Natural killer cell (primary cell): Measurements from ENCODE around the gene ABL1. TPM values are rescaled to one million over a fixed set of nuclear protein-coding genes. Genes with fewer than 3 reads are reported as not detected.

Source experiments
- ATAC-seq, 3 donors: fragments of 150-1000 bp in 2 of 3; fragments of 200-7000 bp in 1 of 3; cut with Tn5 transposase; 1 replicate in 1 of 3; 2 replicates in 2 of 3; pipeline ENCODE4 v1.10.0; 2021; ENCODE audit warnings: mild to moderate bottlenecking in 2 of 3, moderate library complexity in 2 of 3
- DNase-seq, 2 donors: peaks; one replicate each; pipeline versions ENCODE4 v3.0.0 to v3.0.0-alpha.2; 2013 to 2021; ENCODE audit warnings: mixed read lengths in 1 of 2
- H3K27ac ChIP-seq: one replicate; pipeline ENCODE4 v1.5.1; 2013; ENCODE audit warnings: mild to moderate bottlenecking, low read length
- H3K27me3 ChIP-seq: one replicate; pipeline ENCODE4 v1.6.1; 2013; ENCODE audit warnings: low read length; ENCODE audit not compliant: control insufficient read depth, insufficient read depth
- H3K36me3 ChIP-seq: one replicate; pipeline ENCODE4 v1.6.1; 2013; ENCODE audit warnings: low read length; ENCODE audit not compliant: control insufficient read depth, insufficient read depth
- H3K4me1 ChIP-seq: one replicate; pipeline ENCODE4 v1.6.1; 2013; ENCODE audit warnings: low read length; ENCODE audit not compliant: control insufficient read depth, insufficient read depth
- H3K4me3 ChIP-seq: one replicate; pipeline ENCODE4 v1.5.1; 2013; ENCODE audit warnings: low read length
- H3K9me3 ChIP-seq: one replicate; pipeline ENCODE4 v1.6.1; 2013; ENCODE audit warnings: low read length; ENCODE audit not compliant: control insufficient read depth, insufficient read depth
- H3K27ac Mint-ChIP-seq, 2 donors: one replicate each; pipeline ENCODE4 v1.8.0; 2022; ENCODE audit warnings: mild to moderate bottlenecking in 2 of 2, mixed read lengths in 2 of 2, moderate library complexity in 1 of 2
- H3K27me3 Mint-ChIP-seq, 2 donors: one replicate each; pipeline ENCODE4 v1.8.0; 2022; ENCODE audit warnings: low read depth in 2 of 2, mixed read lengths in 2 of 2
- H3K36me3 Mint-ChIP-seq: one replicate; pipeline ENCODE4 v1.8.0; 2022; ENCODE audit warnings: mixed read lengths
- H3K4me1 Mint-ChIP-seq, 2 donors: one replicate each; pipeline ENCODE4 v1.8.0; 2022; ENCODE audit warnings: mixed read lengths in 2 of 2
- H3K4me3 Mint-ChIP-seq: one replicate; pipeline ENCODE4 v1.8.0; 2022; ENCODE audit warnings: mild to moderate bottlenecking, moderate library complexity, mixed read lengths
- H3K9me3 Mint-ChIP-seq, 2 donors: one replicate each; pipeline ENCODE4 v1.8.0; 2022; ENCODE audit warnings: mixed read lengths in 2 of 2
- WGBS: methylation state at CpG from one replicate; pipeline ENCODE4 v1.1.7; 2013; ENCODE audit warnings: missing lambda C conversion rate; ENCODE audit not compliant: insufficient coverage; 5-methylcytosine and 5-hydroxymethylcytosine counted together
- intact Hi-C: fragments of 100-400 bp; cut with micrococcal nuclease; formaldehyde crosslinking; loops from one replicate; pipeline ENCODE4 v1.14.2; 2022
- total RNA-seq, 4 donors: library from RNA; stranded (reverse); fragments of 120-200 nt in 1 of 4; gene quantifications; one replicate each; pipeline versions ENCODE4 v1.2.3 to v1.2.4, GENCODE V29; 2013 to 2022
- TF ChIP-seq, protein P1 (sequence below): fragments of 200-600 bp; IDR thresholded peaks from one replicate; pipeline ENCODE4 v1.8.0; 2022; ENCODE audit warnings: antibody characterized with exemption

Gene ABL1
- total RNA-seq, 3 donors from 2014 or later (not counting 1 experiment from before 2014, with no cell fraction given) = 49.7 to 65.6 (median 53.8) TPM

DNA sequence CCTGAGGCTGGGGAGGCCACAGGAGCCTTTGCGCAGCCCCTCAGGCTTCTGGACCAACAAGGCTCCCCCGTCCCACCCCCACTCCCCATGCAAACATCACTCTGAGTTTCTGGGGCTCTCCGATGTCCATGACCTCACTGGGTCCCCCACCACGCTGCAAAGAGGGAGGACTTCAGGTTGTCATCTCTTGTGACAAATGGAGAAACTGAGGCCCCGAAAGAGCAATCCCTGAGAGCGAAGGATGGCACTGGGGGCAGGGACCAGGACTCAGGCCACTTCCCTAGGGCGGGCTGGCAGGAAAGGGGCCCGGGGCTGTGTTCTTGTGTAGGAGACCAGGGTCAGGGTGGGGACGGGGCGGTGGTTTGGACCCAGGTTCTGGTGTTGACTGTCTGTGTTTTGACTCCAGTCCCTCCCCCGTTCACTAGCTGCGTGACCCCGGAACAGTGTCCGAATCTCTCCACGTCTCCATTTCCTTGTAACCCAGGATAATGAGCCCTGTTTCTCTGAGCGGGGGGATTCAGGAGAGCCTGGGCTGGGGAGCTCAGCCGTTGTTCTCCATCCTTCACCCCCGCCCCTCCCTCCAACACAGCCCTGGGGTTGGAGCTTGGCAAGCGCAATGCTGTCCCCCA lies 90.1 kb downstream of the ABL1 start:
- Histone ChIP-seq H3K9me3 (no peaks in the 10 kb centered on the region), H3K36me3 (no peaks in the 10 kb centered on the region), H3K4me1 (no peaks in the 10 kb centered on the region), H3K27me3 (no peaks in the 10 kb centered on the region), H3K4me3 (no peak overlapping the region), H3K27ac (no peak overlapping the region)
- no peak overlapping the region for H3K27ac Mint-ChIP-seq
- intact Hi-C loops = no loop called here
- TF ChIP-seq, protein P1, sequence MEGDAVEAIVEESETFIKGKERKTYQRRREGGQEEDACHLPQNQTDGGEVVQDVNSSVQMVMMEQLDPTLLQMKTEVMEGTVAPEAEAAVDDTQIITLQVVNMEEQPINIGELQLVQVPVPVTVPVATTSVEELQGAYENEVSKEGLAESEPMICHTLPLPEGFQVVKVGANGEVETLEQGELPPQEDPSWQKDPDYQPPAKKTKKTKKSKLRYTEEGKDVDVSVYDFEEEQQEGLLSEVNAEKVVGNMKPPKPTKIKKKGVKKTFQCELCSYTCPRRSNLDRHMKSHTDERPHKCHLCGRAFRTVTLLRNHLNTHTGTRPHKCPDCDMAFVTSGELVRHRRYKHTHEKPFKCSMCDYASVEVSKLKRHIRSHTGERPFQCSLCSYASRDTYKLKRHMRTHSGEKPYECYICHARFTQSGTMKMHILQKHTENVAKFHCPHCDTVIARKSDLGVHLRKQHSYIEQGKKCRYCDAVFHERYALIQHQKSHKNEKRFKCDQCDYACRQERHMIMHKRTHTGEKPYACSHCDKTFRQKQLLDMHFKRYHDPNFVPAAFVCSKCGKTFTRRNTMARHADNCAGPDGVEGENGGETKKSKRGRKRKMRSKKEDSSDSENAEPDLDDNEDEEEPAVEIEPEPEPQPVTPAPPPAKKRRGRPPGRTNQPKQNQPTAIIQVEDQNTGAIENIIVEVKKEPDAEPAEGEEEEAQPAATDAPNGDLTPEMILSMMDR = no peak
- H3K9me3 Mint-ChIP-seq = no peaks in the 10 kb centered on the region
- H3K4me1 Mint-ChIP-seq = no peaks in the 10 kb centered on the region
- H3K36me3 Mint-ChIP-seq = no peaks in the 10 kb centered on the region
- ATAC-seq (no peak), DNase-seq (no peak)
- H3K4me3 Mint-ChIP-seq = no peak overlapping the region
- WGBS = 79% methylated on average over 19 of the region's 19 CpGs
- H3K27me3 Mint-ChIP-seq = peaks cover 0 to 7% of the 10 kb centered on the region in 2 donors

DNA sequence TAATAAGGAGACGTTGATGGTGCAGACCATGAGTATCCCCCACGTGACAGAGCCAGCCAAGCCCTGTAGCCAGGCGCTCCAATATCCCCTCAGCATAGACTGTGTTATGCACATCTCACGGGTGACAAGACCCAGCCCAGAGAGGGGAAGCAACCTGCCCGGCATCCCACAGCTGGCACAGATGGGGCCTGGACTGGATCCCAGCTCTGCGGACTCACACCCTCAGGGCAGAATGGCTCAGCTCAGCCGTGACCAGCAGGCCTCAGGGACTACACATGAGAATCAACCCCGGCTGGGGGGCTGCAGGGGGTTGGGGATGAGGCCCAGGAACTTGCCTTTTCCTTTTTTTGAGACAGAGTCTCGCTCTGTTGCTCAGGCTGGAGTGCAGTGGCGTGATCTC lies 92.3 kb downstream of the ABL1 start:
- Mint-ChIP-seq H3K27me3 (peaks cover 8 to 18% of the 10 kb centered on the region in 2 donors), H3K9me3 (no peaks in the 10 kb centered on the region), H3K4me1 (peaks cover 0 to under 1% of the 10 kb centered on the region in 2 donors), H3K27ac (no peak overlapping the region), H3K4me3 (no peak overlapping the region), H3K36me3 (no peaks in the 10 kb centered on the region)
- Histone ChIP-seq H3K27ac (no peak overlapping the region), H3K9me3 (no peaks in the 10 kb centered on the region), H3K36me3 (no peaks in the 10 kb centered on the region), H3K27me3 (no peaks in the 10 kb centered on the region), H3K4me3 (no peak overlapping the region), H3K4me1 (no peaks in the 10 kb centered on the region)
- TF ChIP-seq, protein P1 = no peak
- ATAC-seq = no peak
- 82% methylated on average over 10 of the region's 10 CpGs for WGBS
- intact Hi-C loops = no loop called here
- no peak for DNase-seq

DNA sequence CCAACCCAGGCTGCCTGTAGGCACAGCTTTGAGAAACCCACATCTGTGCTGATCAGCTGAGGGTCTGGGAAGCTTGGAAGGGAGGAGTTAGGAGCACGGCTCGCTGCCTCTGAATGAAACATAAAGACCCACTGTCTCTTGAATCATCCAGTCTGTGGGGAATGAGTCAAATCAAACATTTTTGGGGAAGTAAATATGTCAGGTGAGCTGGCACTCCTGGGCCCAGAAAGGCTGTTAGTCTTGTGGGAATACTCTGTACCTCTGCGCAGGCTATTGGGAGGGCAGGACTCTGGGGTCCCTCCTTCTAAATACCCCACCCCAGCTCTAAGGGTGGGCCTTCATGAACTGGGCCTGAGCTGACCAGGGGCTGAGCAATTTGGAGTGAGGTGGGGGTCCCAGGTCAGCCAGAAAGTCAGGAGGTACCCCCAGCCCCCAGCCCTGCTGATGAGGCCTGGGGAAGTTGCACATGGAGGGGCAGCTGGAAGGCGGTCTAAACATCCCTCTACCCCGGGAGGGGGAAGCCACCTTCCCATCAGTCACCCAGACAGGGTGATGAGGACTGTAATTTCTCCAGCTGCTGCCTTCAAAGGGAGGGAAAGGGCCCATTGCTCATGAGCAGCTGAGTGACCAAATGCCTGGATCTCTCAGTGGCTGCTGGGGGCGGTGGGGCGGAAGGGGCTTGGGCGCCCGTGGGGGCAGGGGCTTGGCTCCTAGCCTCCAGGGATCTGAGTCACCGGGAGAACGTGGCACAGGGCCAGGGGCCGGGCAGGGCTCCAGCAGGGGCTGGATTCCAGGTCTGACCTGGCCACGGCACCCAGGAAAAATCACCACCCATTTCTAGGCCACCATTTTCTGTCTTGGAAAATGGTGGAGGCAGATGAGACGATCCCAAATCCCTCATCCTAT lies 93.2 kb downstream of the ABL1 start:
- ATAC-seq (no peak), DNase-seq (no peak)
- Mint-ChIP-seq H3K4me1 (peaks cover 0 to 10% of the 10 kb centered on the region in 2 donors), H3K36me3 (no peaks in the 10 kb centered on the region), H3K4me3 (no peak overlapping the region), H3K9me3 (no peaks in the 10 kb centered on the region), H3K27ac (no peak overlapping the region), H3K27me3 (peaks cover 15 to 25% of the 10 kb centered on the region in 2 donors)
- Histone ChIP-seq H3K4me3 (no peak overlapping the region), H3K9me3 (no peaks in the 10 kb centered on the region), H3K27ac (no peak overlapping the region), H3K36me3 (no peaks in the 10 kb centered on the region), H3K27me3 (no peaks in the 10 kb centered on the region), H3K4me1 (no peaks in the 10 kb centered on the region)
- intact Hi-C loops = no loop called here
- WGBS = 79% methylated on average over 12 of the region's 14 CpGs
- TF ChIP-seq, protein P1 = no peak
